BLaER1 treated with 17β-estradiol and CSF1 and Interleukin-3, amounts not matched to agents 10 nM and 100 nM (cell line): Measurements from ENCODE around the gene LRP10.

Experiments used
- H3K27ac ChIP-seq, 11 experiments: shearing (Covaris generic); formaldehyde crosslinking; 2 replicates each; pipeline ENCODE4 v1.8.1; 2022
- H3K27me3 ChIP-seq, 11 experiments: shearing (Covaris generic); formaldehyde crosslinking; 2 replicates each; pipeline ENCODE4 v1.8.1; 2022
- H3K36me3 ChIP-seq, 11 experiments: shearing (Covaris generic); formaldehyde crosslinking; 2 replicates each; pipeline ENCODE4 v1.8.1; 2022
- H3K4me1 ChIP-seq, 10 experiments: shearing (Covaris generic); formaldehyde crosslinking; 2 replicates each; pipeline ENCODE4 v1.8.1; 2022
- H3K4me2 ChIP-seq, 11 experiments: shearing (Covaris generic); formaldehyde crosslinking; 2 replicates each; pipeline ENCODE4 v1.8.1; 2022
- H3K4me3 ChIP-seq, 10 experiments: shearing (Covaris generic); formaldehyde crosslinking; 2 replicates each; pipeline ENCODE4 v1.8.1; 2022
- H3K9ac ChIP-seq, 11 experiments: shearing (Covaris generic); formaldehyde crosslinking; 2 replicates each; pipeline ENCODE4 v1.8.1; 2022
- H3K9me3 ChIP-seq, 11 experiments: shearing (Covaris generic); formaldehyde crosslinking; replicated peaks in 1 of 11; 2 replicates each; pipeline ENCODE4 v1.8.1; 2022
- H4K20me1 ChIP-seq, 11 experiments: shearing (Covaris generic); formaldehyde crosslinking; 2 replicates each; pipeline ENCODE4 v1.8.1; 2022
- Cebpa-rat ChIP-seq, 11 experiments: shearing (Covaris generic); IDR thresholded peaks; 2 replicates each; pipeline ENCODE4 v1.8.1; 2022

LRP10 gene

DNA sequence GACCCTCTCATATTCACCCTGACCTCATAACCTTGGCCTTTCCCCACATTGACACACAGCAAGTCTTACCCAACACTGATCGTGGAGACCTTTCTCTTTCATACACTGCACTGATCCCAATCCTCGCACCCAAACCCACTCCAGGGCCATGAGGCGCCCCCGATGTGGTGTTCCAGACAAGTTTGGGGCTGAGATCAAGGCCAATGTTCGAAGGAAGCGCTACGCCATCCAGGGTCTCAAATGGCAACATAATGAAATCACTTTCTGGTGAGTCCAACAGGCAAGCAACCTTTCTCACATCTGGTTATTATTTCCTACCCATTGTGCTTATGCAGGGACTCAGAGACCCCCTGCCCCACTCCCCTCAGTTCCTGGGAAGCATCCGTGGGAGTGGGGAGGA is 29.8 kb upstream of the LRP10 start:
- H3K36me3 ChIP-seq, result peaks cover 0 to 80% (median 0%) of the 10 kb centered on the region in 11 experiments; a peak in 8 of 22 replicates
- H3K9ac ChIP-seq, result peak overlapping the region in 1 of 11 experiments; percentile 39; a peak in 2 of 22 replicates
- no peak overlapping the region for H3K27ac ChIP-seq
- peaks cover 0 to 84% (median 5%) of the 10 kb centered on the region in 11 experiments; a peak in 8 of 22 replicates for H4K20me1 ChIP-seq
- TF ChIP-seq Cebpa-rat (IDR thresholded peaks at IDR 0.05), result no peak
- H3K4me1 ChIP-seq, result peaks cover 40 to 88% (median 49%) of the 10 kb centered on the region in 10 experiments
- no peak overlapping the region for H3K4me3 ChIP-seq
- no peaks in the 10 kb centered on the region for H3K9me3 ChIP-seq
- H3K4me2 ChIP-seq, result peak overlapping the region in 3 of 11 experiments; percentile 36 to 98 (median 45); a peak in 5 of 22 replicates
- H3K27me3 ChIP-seq, result peaks cover 0 to 35% (median 30%) of the 10 kb centered on the region in 11 experiments; a peak in 19 of 22 replicates

DNA sequence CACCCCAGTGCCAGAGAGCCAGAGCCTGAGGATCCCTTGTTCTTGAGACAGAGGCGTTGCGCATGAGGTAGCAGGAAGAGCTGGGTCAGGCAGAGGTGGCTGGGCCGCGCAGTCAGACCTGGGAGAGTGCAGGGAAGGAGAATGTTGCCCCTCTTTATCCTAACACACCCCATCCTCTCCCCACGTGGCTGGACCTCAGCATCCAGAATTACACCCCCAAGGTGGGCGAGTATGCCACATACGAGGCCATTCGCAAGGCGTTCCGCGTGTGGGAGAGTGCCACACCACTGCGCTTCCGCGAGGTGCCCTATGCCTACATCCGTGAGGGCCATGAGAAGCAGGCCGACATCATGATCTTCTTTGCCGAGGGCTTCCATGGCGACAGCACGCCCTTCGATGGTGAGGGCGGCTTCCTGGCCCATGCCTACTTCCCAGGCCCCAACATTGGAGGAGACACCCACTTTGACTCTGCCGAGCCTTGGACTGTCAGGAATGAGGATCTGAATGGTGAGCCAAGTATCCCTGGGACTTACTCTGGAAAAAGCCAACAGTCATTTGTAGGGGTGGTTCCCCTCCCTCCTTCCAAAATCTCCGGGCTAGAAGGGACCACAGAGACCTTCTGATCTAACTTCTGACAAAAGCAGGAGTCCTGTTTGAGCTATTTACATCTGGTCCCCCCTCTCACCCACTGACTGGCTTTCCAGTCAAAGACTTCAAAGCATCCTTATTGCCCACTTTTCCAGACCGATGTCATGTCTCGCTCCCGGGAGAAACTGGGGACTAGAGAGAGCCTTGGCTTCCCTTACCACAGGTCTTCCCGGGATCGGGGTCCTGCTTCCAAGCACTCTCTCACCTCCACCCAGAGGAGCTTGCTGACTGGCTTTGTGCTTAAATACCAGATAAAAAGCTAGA is 29.1 kb upstream of the LRP10 start:
- peaks cover 0 to 86% (median 1%) of the 10 kb centered on the region in 11 experiments; a peak in 8 of 22 replicates for H4K20me1 ChIP-seq
- no peak overlapping the region; a peak in 2 of 22 replicates for H3K9ac ChIP-seq
- H3K36me3 ChIP-seq, result peaks cover 0 to 83% (median 0%) of the 10 kb centered on the region in 11 experiments; a peak in 8 of 22 replicates

DNA sequence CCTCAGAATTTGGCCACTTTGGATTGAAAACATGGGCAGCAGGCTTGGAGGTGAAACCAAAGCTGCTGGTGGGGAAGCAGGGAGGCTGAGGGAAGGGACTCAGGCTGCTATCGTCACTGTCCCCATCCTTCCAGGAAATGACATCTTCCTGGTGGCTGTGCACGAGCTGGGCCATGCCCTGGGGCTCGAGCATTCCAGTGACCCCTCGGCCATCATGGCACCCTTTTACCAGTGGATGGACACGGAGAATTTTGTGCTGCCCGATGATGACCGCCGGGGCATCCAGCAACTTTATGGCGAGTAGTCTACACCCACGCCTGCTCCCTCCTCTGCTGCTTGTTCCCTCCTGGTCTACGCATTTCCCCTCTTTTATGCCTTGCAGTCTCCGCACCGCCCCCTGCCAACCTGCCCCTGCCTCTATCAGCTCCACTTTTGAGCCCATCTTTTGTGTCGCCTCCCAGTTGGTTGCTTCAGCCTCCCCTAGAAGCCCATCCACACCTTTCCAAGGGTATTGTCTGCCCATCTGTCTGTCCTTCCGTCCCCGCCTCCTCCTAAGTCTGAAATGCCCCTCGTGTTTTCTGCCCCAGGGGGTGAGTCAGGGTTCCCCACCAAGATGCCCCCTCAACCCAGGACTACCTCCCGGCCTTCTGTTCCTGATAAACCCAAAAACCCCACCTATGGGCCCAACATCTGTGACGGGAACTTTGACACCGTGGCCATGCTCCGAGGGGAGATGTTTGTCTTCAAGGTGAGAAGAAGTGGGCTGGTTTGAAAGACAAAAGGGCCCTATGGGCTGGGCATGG is 28.2 kb upstream of the LRP10 start:
- Histone ChIP-seq H4K20me1 (peaks cover 0 to 90% (median 0%) of the 10 kb centered on the region in 11 experiments; a peak in 6 of 22 replicates), H3K36me3 (peaks cover 0 to 83% (median 0%) of the 10 kb centered on the region in 11 experiments; a peak in 8 of 22 replicates), H3K4me3 (no peak overlapping the region), H3K27me3 (peaks cover 0 to 19% (median 14%) of the 10 kb centered on the region in 11 experiments; a peak in 18 of 22 replicates), H3K27ac (no peak overlapping the region), H3K4me1 (peaks cover 33 to 96% (median 46%) of the 10 kb centered on the region in 10 experiments), H3K9ac (0 out of 22 replicates have a peak overlapping the region, but pooled peaks of 2 of the 11 experiments have one; percentile 1 to 2), H3K4me2 (peak overlapping the region in 5 of 11 experiments; percentile 21 to 98 (median 36); a peak in 6 of 22 replicates), H3K9me3 (no peaks in the 10 kb centered on the region)
- TF ChIP-seq Cebpa-rat (IDR thresholded peaks at IDR 0.05), result no peak

More for the DNA sequence above, 29.1 kb upstream of the LRP10 start:
- Histone ChIP-seq H3K27me3 (peaks cover 0 to 28% (median 23%) of the 10 kb centered on the region in 11 experiments; a peak in 19 of 22 replicates), H3K27ac (no peak overlapping the region), H3K9me3 (no peaks in the 10 kb centered on the region), H3K4me1 (peaks cover 33 to 92% (median 46%) of the 10 kb centered on the region in 10 experiments), H3K4me3 (no peak overlapping the region), H3K4me2 (peak overlapping the region in 5 of 11 experiments; percentile 21 to 98 (median 36); a peak in 7 of 22 replicates)
- TF ChIP-seq Cebpa-rat (IDR thresholded peaks at IDR 0.05), result no peak

DNA sequence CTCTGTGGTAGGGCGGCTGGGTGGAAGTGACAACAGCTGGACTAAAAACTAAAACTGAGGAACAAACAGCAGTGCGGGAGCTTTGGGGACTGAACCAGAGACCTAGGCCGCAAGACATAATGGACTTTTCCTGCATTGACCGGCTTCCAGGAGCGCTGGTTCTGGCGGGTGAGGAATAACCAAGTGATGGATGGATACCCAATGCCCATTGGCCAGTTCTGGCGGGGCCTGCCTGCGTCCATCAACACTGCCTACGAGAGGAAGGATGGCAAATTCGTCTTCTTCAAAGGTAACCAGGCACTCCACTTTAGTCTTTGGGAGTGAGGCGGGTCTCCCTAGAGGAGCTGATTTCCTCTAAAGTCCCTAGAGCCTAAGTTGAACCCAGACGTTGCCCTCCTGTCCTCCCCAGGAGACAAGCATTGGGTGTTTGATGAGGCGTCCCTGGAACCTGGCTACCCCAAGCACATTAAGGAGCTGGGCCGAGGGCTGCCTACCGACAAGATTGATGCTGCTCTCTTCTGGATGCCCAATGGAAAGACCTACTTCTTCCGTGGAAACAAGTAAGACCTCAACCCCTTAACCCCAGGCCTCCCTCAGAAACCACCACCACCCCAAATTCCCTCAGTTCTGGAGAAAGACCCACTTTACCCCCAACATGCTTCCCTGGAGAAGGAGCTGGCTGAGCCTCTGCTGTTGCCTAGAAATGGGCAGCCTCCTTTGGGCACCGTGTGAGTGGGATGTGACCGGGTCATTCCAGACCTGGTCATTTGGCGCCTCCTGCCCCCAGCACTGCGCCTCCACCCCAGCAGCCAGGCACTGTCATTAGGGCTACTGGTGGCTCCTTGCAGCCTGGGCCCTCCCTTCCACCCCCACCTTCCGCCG is 27.1 kb upstream of the LRP10 start:
- no peak overlapping the region for H3K4me3 ChIP-seq
- TF ChIP-seq Cebpa-rat (IDR thresholded peaks at IDR 0.05), result no peak
- H3K27ac ChIP-seq, result no peak overlapping the region
- H3K4me2 ChIP-seq, result peak overlapping the region in 8 of 11 experiments; percentile 3 to 72 (median 41); a peak in 13 of 22 replicates
- peaks cover 0 to 79% (median 0%) of the 10 kb centered on the region in 11 experiments; a peak in 6 of 22 replicates for H4K20me1 ChIP-seq
- H3K27me3 ChIP-seq, result peaks cover 0 to 8% (median 3%) of the 10 kb centered on the region in 11 experiments; a peak in 15 of 22 replicates
- H3K9ac ChIP-seq, result peak overlapping the region in 2 of 11 experiments; percentile 22 to 40; a peak in 2 of 22 replicates
- H3K9me3 ChIP-seq, result no peaks in the 10 kb centered on the region
- peaks cover 0 to 80% (median 0%) of the 10 kb centered on the region in 11 experiments; a peak in 8 of 22 replicates for H3K36me3 ChIP-seq
- peaks cover 33 to 97% (median 46%) of the 10 kb centered on the region in 10 experiments for H3K4me1 ChIP-seq

DNA sequence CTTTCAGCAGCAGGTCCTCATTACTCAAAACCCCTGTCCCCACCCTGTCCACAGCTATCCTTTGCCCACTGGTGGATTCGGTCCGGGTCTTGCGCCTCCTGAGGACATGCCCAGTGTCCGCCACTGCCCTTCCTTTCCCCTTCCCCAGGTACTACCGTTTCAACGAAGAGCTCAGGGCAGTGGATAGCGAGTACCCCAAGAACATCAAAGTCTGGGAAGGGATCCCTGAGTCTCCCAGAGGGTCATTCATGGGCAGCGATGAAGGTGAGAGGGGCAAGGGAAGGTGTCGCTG is 26.5 kb upstream of the LRP10 start:
- Histone ChIP-seq H3K9ac (peak overlapping the region in 1 of 11 experiments; percentile 64; a peak in 2 of 22 replicates), H4K20me1 (peaks cover 0 to 73% (median 0%) of the 10 kb centered on the region in 11 experiments; a peak in 6 of 22 replicates), H3K27me3 (peaks cover 0 to 2% (median 0%) of the 10 kb centered on the region in 11 experiments; a peak in 2 of 22 replicates), H3K27ac (no peak overlapping the region), H3K4me3 (no peak overlapping the region), H3K9me3 (no peaks in the 10 kb centered on the region), H3K4me1 (peaks cover 36 to 97% (median 46%) of the 10 kb centered on the region in 10 experiments), H3K4me2 (peak overlapping the region in 3 of 11 experiments; percentile 72 to 75 (median 72); a peak in 5 of 22 replicates), H3K36me3 (peaks cover 0 to 75% (median 0%) of the 10 kb centered on the region in 11 experiments; a peak in 8 of 22 replicates)
- TF ChIP-seq Cebpa-rat (IDR thresholded peaks at IDR 0.05), result no peak

DNA sequence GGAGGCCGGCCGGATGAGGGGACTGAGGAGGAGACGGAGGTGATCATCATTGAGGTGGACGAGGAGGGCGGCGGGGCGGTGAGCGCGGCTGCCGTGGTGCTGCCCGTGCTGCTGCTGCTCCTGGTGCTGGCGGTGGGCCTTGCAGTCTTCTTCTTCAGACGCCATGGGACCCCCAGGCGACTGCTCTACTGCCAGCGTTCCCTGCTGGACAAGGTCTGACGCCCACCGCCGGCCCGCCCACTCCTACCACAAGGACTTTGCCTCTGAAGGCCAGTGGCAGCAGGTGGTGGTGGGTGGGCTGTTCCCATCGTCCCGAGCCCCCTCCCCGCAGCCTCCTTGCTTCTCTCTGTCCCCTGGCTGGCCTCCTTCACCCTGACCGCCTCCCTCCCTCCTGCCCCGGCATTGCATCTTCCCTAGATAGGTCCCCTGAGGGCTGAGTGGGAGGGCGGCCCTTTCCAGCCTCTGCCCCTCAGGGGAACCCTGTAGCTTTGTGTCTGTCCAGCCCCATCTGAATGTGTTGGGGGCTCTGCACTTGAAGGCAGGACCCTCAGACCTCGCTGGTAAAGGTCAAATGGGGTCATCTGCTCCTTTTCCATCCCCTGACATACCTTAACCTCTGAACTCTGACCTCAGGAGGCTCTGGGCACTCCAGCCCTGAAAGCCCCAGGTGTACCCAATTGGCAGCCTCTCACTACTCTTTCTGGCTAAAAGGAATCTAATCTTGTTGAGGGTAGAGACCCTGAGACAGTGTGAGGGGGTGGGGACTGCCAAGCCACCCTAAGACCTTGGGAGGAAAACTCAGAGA is 25.5 kb upstream of the LRP10 start:
- Histone ChIP-seq H3K36me3 (peaks cover 0 to 67% (median 0%) of the 10 kb centered on the region in 11 experiments; a peak in 8 of 22 replicates), H4K20me1 (peaks cover 0 to 64% (median 0%) of the 10 kb centered on the region in 11 experiments; a peak in 6 of 22 replicates), H3K9ac (peak overlapping the region in 3 of 11 experiments; percentile 53 to 71 (median 64); a peak in 5 of 22 replicates), H3K9me3 (no peaks in the 10 kb centered on the region), H3K27ac (peak overlapping the region in 7 of 11 experiments; percentile 23 to 69 (median 57); a peak in 11 of 22 replicates), H3K4me2 (peak overlapping the region; percentile 28 to 75 (median 57)), H3K27me3 (no peaks in the 10 kb centered on the region; a peak in 2 of 22 replicates), H3K4me3 (no peak overlapping the region; a peak in 1 of 20 replicates), H3K4me1 (peaks cover 42 to 97% (median 53%) of the 10 kb centered on the region in 10 experiments)
- no peak for TF ChIP-seq Cebpa-rat (IDR thresholded peaks at IDR 0.05)
